ENCODE data around the gene MEMO1.

MEMO1 gene

DNA sequence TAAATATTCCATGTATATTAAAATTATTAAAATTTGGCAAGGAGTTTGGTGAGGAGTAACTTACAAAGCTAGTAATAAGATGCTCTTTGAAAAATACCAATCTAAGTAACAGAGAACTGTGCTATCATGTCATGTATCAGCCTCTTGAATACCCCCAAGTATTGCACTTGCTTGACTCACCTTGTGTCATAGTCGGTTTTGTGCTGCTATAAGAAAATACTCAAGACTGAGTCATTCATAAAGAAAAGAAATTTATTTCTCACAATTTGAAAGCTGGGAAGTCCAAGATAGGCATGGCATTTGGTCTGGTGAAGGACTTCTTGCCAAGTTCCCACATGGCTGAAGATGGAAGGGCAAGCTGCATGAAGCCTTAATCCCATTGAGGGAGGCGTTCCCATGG, 179.2 kb downstream of the MEMO1 start:
- DNase-seq (ENCODE audit: low read depth, low spot score): no peak

DNA sequence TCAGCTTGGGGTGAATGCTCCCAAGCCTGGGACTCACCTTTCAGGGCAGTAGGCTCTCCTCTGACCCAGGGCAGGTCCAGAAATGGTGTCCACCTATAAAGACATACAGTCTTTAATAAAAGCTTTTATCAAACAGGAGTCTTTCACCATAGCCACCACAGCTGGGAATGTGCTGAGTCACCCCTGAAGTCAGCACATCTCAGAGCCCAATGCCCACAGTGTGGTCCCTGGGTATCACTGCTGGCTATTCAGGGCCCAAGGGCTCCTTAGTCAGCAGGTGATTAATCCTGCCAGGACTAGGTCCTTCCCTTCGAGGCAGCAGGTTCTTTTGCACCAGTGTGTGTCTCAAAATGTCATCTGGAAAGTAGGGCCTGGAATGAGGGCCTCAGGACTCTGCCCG, 181.9 kb downstream of the MEMO1 start:
- peak; percentile 16 for DNase-seq (ENCODE audit: low read depth, low spot score)

DNA sequence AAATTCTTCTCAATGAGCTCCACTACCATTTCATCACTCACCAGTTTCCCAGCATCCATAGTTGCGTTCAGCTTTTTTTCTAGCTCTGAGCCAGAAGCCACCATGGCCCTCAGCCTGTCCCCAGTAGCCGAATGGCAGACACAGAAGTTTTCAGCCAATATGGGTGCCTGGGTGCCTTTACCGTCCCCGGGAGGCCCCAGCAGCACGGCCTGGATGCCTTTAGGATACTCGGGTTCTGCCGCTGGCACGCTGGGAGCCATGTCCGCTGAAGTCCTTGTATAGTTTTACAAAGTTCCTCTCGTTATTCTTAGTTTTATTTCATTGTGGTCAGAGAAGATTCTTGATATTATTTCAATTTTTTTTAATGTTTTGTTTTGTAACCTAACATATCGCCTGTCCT, 187.2 kb downstream of the MEMO1 start:
- DNase-seq (ENCODE audit: low read depth, low spot score): no peak

DNA sequence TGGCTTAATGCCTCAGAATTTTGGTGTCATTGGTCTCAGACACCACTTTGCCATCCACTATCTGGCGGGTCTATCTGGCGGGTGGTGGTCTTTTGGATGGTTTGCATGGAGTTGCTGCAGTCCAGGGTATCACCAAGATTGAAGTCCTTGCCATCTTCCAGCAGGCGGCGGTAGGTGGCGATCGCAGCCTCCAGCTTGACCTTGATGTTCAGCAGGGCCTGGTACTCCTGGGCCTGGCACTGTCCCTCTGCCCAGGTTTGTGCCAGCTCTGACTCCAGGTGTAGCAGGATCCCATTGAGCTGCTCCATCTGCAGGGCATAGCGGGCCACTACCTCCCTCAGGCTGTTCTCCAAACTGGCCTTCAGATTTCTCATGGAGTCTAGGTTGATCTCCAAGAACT, 188.2 kb downstream of the MEMO1 start:
- DNase-seq (ENCODE audit: low read depth, low spot score): no peak

All from astrocyte of the hippocampus (primary cell).